SKM-1 (cell line): ENCODE results near the gene NRXN3.

Experiments used
- DNase-seq: peaks from one replicate; lab custom pipeline; 2025; ENCODE audit not compliant: unreplicated experiment; lab: John Stamatoyannopoulos, UW

The NRXN3 gene

GRCh38 chr14:79829405-79830166 lies 1659.4 kb downstream of the NRXN3 start:
- DNase-seq, result no peak

DNA sequence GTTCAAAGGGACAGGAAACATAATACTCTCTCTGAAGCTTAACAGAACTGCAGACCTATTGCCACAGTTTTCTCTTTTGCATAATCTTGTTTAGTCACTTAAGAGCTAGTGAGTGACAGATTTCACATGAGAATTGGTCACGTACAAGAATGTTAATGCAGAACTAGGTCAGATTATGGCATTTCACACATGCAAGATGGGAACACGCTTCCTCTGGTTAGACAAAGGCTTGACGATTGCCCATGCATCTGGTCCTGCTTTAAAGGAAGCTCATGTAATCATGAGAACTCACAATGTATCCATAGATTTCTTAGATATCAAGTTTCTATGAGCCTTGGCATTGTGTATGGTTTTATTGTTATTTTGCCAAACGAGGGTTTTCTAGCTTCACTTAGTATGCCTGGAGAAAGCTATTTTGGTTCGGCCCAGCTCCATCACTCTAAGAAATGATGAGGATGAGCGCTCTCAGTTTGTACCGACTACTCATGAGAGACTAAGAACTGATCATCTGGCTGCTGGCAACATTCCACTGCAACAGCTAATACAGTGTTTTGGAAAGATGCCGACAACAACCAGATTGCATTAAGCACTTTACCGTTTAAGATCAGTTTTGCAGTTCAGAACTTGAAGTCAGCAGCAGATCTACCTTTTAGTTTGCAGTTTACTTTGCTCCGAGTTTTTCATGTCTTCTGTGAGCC lies 1661.2 kb downstream of the NRXN3 start:
- no peak for DNase-seq

GRCh38 chr14:79833781-79834180 lies 1663.6 kb downstream of the NRXN3 start:
- no peak for DNase-seq

- no peak for DNase-seq
Measured at GRCh38 chr14:79834868-79835267, 1664.7 kb downstream of the NRXN3 start.

DNA sequence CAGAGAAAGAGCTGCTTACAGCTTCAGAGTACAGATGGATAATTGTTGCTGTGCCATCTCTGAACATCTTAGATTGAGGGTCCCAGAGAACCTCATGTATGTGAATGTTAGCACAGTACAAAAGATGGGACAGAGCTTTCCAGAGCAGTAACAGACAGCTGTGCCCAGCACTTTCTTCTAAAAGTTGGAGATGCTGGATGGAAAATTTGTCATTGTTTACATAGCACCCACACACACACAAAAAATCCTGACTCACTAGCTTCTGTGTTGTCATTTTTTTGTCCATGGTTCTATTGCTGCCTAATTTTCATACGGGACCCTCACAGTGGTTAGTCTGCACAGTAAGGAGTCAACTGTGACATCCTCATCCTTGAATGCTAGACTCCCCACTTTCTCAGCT lies 1666.4 kb downstream of the NRXN3 start:
- no peak for DNase-seq

DNA sequence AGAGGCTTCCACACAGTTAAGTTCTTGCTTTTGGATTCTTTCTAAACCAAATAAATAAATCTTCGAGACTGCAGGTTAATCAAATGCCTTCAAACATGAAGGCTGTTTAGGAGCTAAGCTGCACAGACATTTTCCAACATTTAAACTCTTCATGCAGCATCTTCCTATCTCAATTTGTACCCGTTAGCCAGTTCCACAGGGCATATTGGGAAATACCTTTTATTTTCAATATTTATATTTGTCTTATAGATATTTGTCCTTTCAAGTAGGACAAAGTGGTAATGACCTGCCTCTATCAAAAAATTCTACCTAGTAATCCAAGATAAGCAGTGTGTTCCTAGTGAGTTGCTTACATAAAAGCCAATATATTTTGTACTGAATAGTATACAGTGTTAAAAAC lies 1667.5 kb downstream of the NRXN3 start:
- no peak for DNase-seq

DNA sequence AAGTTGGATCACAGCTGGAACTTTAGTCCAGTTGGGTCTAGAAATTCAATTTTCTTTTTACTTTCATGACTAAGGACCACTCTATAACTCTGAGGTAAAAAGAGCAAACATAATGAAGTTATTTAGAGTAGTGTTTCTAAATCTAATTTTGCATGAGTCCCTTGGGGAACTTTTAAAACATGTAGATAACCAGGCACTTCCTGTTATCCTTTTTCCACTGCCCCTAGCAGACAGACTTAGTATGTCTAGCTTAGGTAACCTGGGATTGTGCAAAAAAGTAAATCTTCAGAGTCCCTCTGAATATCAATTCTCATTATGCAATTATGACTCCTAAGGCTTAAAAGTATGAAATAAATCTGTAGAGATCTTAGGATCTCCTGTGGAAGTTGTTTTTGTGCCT lies 1669.9 kb downstream of the NRXN3 start:
- no peak for DNase-seq

DNA sequence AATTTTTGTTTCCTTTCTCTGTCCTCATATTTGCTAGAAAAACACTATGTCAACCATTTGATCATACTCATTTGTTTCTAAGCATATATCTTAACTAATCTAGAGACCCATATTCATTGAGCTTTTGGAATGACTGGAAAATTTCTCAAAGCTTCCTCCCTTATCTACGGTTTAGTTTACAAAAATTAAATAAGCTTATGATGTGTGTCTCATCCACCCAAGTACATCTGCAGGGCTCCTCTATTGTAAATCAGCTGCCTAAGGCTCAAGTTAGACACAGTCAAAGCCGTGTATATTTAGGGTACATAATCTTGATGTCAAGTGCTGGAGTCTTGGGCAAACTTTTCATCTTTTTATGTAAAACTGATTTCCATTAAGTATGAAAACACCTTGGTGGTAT lies 1670.7 kb downstream of the NRXN3 start:
- no peak for DNase-seq

DNA sequence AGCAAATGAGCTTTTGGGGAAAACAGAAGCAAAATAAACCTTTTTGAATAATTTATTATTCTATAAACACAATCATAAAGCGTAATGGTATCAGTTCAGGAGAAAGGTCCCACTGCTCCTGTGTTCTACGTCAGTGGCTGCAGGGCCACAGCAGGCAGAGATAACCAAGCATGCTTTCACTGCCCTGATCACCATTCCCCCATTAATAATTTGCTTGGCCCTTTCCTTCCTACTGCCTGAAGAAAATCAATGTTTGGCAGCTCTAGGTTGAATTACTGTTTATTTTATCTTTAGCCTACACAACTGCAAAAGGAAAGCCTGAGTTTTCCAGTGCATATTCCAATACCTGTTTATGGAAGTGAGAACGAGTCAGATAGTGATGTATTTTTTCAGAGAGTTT lies 1671.3 kb downstream of the NRXN3 start:
- no peak for DNase-seq

DNA sequence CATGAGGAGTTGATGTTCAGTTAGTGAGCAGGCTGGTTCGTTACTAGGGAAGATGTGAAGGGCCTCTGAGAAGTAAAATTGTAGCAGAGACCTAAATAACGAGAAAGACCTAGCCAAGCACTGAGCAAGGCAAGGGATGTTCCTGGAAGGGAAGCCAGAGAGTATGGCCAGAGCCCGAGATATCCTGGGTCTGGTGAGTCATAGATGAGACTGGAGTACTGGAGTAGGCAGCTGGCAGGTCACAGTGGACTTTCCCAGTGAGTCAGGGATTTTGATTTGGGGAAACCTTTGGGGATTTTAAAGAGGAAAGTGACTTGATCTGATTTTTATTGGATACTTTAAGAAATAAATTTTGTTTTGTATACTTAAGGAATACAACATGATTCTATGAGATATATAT lies 1672.1 kb downstream of the NRXN3 start:
- DNase-seq, result no peak

- DNase-seq, result no peak
Measured at GRCh38 chr14:79852950-79853744, 1683.0 kb downstream of the NRXN3 start.

DNA sequence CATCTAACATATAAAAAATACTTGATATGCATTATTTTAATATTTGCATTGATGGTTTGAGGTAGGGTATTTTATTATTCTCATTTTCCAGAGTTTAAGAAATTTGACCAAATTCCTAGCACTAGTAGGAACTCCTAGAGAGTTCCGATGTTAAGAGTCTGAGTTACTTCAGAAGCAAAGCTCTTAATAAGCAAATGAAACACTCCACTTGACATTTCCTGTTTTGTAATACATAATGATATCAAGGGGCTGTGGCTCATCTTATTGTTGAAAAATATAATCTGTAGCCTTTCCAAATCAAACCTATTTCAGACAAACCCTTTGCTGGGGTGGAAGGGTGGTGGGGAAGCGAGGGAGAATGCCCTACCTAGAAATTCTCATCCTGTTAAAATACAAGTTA lies 1685.6 kb downstream of the NRXN3 start:
- DNase-seq, result no peak

DNA sequence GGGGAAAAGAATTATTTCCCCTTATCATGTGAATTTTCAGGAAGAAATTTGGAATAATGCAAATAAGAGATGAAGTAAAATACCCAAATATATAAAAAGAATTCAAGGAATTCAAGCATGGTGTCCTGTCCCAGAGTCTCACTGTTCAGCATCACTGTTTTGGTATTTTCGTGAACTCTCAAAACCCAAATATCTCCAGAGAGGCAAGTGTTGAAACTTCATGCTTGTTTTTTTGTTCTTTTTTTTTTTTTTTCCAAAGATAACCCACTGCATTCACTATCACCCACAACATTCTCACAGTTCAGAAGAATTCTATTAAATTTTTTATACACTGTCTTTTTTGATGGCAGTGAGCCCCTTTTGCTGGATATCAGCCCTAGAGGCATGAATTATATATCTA lies 1686.2 kb downstream of the NRXN3 start:
- DNase-seq, result no peak

GRCh38 chr14:79861111-79861510 lies 1690.9 kb downstream of the NRXN3 start:
- DNase-seq, result no peak

DNA sequence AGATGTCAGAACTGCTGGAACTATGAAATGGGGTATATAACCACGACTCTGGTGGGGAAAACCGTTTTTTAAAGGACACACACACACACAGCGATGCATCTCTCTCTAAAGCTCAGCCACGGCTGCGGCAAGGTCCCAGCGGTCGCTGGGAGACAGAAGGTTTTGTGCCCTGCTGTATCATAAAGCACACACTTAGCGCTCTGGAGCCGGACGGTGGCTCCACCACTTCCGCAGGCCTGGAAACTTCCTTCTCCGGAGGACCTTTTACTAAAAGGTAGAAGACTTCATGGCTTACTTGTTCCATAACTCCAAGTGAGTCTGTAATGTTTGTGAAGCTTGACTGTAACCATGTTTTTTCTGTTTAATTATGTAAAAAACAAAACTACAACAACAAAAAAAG lies 1691.9 kb downstream of the NRXN3 start:
- DNase-seq, result no peak

- DNase-seq, result no peak
Measured at GRCh38 chr14:79871136-79871535, 1701.0 kb downstream of the NRXN3 start.

- no peak for DNase-seq
Measured at GRCh38 chr14:79878229-79878628, 1708.1 kb downstream of the NRXN3 start.

GRCh38 chr14:79878785-79879184 lies 1708.6 kb downstream of the NRXN3 start:
- DNase-seq, result no peak

- no peak for DNase-seq
Measured at GRCh38 chr14:79881299-79881698, 1711.1 kb downstream of the NRXN3 start.

- no peak for DNase-seq
Measured at GRCh38 chr14:79890527-79890926, 1720.4 kb downstream of the NRXN3 start.

- no peak for DNase-seq
Measured at GRCh38 chr14:79896009-79896408, 1725.8 kb downstream of the NRXN3 start.

DNA sequence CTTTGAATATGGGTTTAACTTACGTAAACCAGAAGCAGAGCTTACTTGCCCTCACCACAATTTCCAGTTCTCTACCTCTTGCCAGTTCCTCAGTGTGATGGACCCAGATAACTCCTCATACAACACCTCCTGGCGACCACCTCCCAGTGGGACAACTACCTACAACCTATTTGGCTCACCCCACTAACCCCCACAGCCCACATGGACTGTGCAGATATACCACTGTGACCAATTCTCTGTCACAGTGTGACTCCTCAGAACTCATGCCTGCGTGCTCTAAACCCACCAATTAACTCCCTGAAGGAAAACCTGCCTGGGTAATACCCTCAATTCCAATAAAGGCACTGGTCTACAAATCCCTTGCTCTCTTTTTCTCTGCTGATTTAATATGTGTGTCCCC lies 1729.4 kb downstream of the NRXN3 start:
- DNase-seq, result no peak
